MCF 10A (cell line): ENCODE results near the gene INPP5B. TPM values are rescaled to one million over a fixed set of nuclear protein-coding genes. Genes with fewer than 3 reads are reported as not detected.

Experiments
- BruUV-seq: library from RNA; stranded (reverse); fragments of 400-500 nt; replicated peaks from 2 replicates; lab custom pipeline; 2021; lab: Mats Ljungman, UMichigan
- CTCF ChIA-PET: fragments of 300-600 bp; sonication (Branson Sonifier 250); formaldehyde crosslinking; extraction: SDS; loops from one replicate; lab custom pipeline; 2021; ENCODE audit warnings: antibody characterized with exemption, inconsistent platforms; lab: Yijun Ruan, JAX
- POLR2A ChIA-PET: fragments of 300-600, 350-650 bp; sonication (Branson Sonifier 250); formaldehyde crosslinking; extraction: SDS; loops from one replicate; lab custom pipeline; 2020; ENCODE audit warnings: antibody characterized with exemption, inconsistent platforms; lab: Yijun Ruan, JAX
- DNase-seq: peaks from one replicate; pipeline ENCODE4 v3.0.0-alpha.2; 2018; ENCODE audit not compliant: unreplicated experiment
- H3K27ac Mint-ChIP-seq: one replicate; pipeline ENCODE4 v1.8.0; 2022; ENCODE audit warnings: mild to moderate bottlenecking, low read depth, mixed read lengths; ENCODE audit not compliant: unreplicated experiment
- H3K27me3 Mint-ChIP-seq: one replicate; pipeline ENCODE4 v1.8.0; 2022; ENCODE audit warnings: mixed read lengths; ENCODE audit not compliant: insufficient read depth, unreplicated experiment
- H3K36me3 Mint-ChIP-seq: one replicate; pipeline ENCODE4 v1.8.0; 2022; ENCODE audit warnings: mild to moderate bottlenecking, moderate library complexity, mixed read lengths; ENCODE audit not compliant: insufficient read depth, unreplicated experiment
- H3K4me1 Mint-ChIP-seq: one replicate; pipeline ENCODE4 v1.8.0; 2022; ENCODE audit warnings: mixed read lengths; ENCODE audit not compliant: insufficient read depth, unreplicated experiment
- H3K4me3 Mint-ChIP-seq: one replicate; pipeline ENCODE4 v1.8.0; 2022; ENCODE audit warnings: mild to moderate bottlenecking, moderate library complexity, mixed read lengths; ENCODE audit not compliant: unreplicated experiment
- H3K9me3 Mint-ChIP-seq: one replicate; pipeline ENCODE4 v1.8.0; 2022; ENCODE audit warnings: mixed read lengths; ENCODE audit not compliant: unreplicated experiment
- intact Hi-C: fragments of 100-400 bp; cut with micrococcal nuclease; formaldehyde crosslinking; loops from 2 replicates; pipeline ENCODE4 v1.14.1; 2022
- total RNA-seq: library from RNA; stranded (reverse); gene quantifications from 2 replicates; pipeline ENCODE4 v1.2.3, GENCODE V29; 2022
- TF ChIP-seq, protein P1 (sequence below): fragments of 200-600 bp; IDR thresholded peaks from one replicate; pipeline ENCODE4 v1.8.0; 2022; ENCODE audit warnings: antibody characterized with exemption, mild to moderate bottlenecking; ENCODE audit not compliant: unreplicated experiment

INPP5B gene
- total RNA-seq, 1 experiment from 2014 or later, result 4.7 TPM

DNA sequence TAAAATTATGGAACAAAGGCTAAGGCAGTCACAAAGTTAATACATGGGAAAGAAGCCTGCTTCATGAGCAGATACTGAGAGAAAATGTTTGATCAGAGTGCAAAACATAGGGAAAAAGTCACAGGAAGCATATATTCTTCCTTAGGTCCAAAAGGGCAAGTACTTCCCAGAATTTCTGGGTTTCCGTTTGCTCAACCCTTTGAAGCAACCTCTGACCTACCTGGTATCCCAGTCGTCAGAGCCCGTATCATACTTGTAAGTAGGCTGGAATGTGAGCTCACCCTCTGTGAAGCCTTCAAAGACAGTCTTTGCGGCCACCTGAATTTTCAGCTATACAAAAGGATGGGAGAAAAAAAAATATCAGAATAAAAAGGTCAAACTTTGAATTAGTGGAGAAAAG lies 67.0 kb downstream of the INPP5B start:
- Mint-ChIP-seq H3K36me3 (peaks cover 27% of the 10 kb centered on the region), H3K9me3 (no peaks in the 10 kb centered on the region), H3K4me3 (no peak overlapping the region), H3K27ac (no peak overlapping the region), H3K27me3 (no peaks in the 10 kb centered on the region), H3K4me1 (no peaks in the 10 kb centered on the region)
- CTCF ChIA-PET, result interaction anchor here (0.6 to 1.5 kb wide), 4 partner anchors 10 to 27 kb away, joined by 3 to 7 read pairs (median 4); partner anchors contain the start of gene MTF1
- no peak for DNase-seq
- POLR2A ChIA-PET, result interaction anchor here (0.9 kb wide), 1 partner anchor 15 kb away, joined by 4 read pairs; no protein-coding TSS in a partner anchor
- TF ChIP-seq, protein P1, sequence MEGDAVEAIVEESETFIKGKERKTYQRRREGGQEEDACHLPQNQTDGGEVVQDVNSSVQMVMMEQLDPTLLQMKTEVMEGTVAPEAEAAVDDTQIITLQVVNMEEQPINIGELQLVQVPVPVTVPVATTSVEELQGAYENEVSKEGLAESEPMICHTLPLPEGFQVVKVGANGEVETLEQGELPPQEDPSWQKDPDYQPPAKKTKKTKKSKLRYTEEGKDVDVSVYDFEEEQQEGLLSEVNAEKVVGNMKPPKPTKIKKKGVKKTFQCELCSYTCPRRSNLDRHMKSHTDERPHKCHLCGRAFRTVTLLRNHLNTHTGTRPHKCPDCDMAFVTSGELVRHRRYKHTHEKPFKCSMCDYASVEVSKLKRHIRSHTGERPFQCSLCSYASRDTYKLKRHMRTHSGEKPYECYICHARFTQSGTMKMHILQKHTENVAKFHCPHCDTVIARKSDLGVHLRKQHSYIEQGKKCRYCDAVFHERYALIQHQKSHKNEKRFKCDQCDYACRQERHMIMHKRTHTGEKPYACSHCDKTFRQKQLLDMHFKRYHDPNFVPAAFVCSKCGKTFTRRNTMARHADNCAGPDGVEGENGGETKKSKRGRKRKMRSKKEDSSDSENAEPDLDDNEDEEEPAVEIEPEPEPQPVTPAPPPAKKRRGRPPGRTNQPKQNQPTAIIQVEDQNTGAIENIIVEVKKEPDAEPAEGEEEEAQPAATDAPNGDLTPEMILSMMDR, result no peak
- intact Hi-C loops, result loop anchor here (5.0 kb wide), 1 partner anchor 188 kb away; the partner anchor contains the start of gene CDCA8
- BruUV-seq, result no TSS peak

DNA sequence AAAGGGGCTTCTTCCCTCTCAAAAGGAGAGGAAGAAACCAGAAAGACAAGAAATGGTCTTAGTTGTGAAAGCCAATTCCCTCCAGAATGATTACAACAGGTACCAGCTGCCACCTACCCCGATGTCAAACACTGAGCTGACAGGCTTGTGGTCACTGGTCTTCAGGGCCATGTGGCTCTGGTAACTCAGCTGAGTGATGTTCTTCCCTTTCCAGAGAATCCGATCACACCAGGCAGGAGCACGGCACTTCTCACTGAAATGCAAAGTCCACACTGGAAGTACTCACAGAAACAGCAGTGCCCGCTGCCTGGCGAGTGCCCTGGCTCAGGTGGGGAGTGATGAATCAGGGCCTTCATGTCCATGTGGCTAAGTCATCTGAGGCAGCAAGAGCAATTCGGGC lies 68.8 kb downstream of the INPP5B start:
- DNase-seq, result no peak
- TF ChIP-seq, protein P1, result no peak
- Mint-ChIP-seq H3K27me3 (no peaks in the 10 kb centered on the region), H3K4me3 (no peak overlapping the region), H3K36me3 (peaks cover 33% of the 10 kb centered on the region), H3K4me1 (no peaks in the 10 kb centered on the region), H3K27ac (no peak overlapping the region), H3K9me3 (no peaks in the 10 kb centered on the region)
- BruUV-seq, result no TSS peak
- intact Hi-C loops, result loop anchor here (5.0 kb wide), 1 partner anchor 186 kb away; the partner anchor contains the start of gene CDCA8
- CTCF ChIA-PET, result interaction anchor here (1.3 kb wide), 1 partner anchor 18 kb away, joined by 5 read pairs; no protein-coding TSS in a partner anchor
- POLR2A ChIA-PET, result interaction anchor here (1.4 kb wide), 1 partner anchor 18 kb away, joined by 4 read pairs; the partner anchor contains the start of gene MTF1

DNA sequence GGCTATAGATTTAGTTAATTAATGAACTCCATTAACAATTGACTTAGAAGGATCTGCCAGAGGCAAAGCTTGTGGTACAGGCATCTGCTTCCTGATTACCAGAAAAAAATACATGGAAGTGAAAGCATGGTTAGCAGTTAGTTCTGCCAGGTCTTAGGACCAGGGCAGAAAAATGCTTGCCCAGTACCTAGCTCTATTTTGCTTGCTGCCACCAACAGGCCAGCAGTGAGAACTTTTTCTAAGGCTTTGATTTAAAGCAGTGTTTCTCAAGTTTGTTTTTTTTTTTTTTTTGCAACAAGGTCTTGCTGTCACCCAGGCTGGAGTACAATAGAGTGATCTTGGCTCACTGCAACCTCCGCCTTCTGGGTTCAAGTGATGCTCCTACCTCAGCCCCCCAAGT lies 71.0 kb downstream of the INPP5B start:
- no peaks in the 10 kb centered on the region for H3K9me3 Mint-ChIP-seq
- no peaks in the 10 kb centered on the region for H3K27me3 Mint-ChIP-seq
- BruUV-seq, result no TSS peak
- intact Hi-C loops, result loop anchor here (1.0 to 5.0 kb wide), 3 partner anchors 14 to 184 kb away; partner anchors contain the start of gene CDCA8
- CTCF ChIA-PET, result interaction anchor here (0.6 to 1.7 kb wide), 29 partner anchors 9 to 1582 kb away, joined by 3 to 17 read pairs (median 4); partner anchors contain the start of gene MTF1
- no peak overlapping the region for H3K27ac Mint-ChIP-seq
- H3K4me3 Mint-ChIP-seq, result no peak overlapping the region
- TF ChIP-seq, protein P1, result peak; percentile 36
- peak; percentile 38 for DNase-seq
- POLR2A ChIA-PET, result interaction anchor here (0.7 to 2.1 kb wide), 3 partner anchors 14 to 114 kb away, joined by 3 to 9 read pairs (median 7); partner anchors contain the start of genes MTF1 and SF3A3
- H3K4me1 Mint-ChIP-seq, result no peaks in the 10 kb centered on the region
- H3K36me3 Mint-ChIP-seq, result peaks cover 37% of the 10 kb centered on the region

DNA sequence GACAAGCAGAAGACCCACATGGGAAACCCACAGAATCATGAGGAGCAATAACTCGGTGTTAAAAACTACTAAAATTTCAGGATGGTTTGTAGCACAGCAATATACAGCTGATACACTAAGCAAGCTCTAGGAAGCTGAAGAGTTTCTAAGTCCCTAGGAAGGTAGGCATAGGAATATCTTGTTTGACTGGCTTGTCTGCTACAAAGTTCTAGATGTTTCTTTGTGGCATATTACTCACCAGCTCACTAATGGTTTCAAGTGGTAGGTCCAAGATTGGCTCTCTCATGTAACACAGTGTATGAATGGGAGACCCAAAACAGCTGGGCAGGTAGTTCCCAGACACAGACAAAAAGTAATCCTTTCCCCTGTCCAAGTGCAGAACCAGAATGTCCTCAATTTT lies 74.2 kb downstream of the INPP5B start:
- BruUV-seq, result no TSS peak
- Mint-ChIP-seq H3K27ac (no peak overlapping the region), H3K27me3 (no peaks in the 10 kb centered on the region), H3K4me3 (no peak overlapping the region), H3K9me3 (no peaks in the 10 kb centered on the region), H3K4me1 (no peaks in the 10 kb centered on the region), H3K36me3 (peaks cover 31% of the 10 kb centered on the region)
- ChIA-PET CTCF (interaction anchor here (0.5 to 2.0 kb wide), 9 partner anchors 12 to 1768 kb away, joined by 3 to 13 read pairs (median 4); partner anchors contain the start of genes CDCA8 and MTF1), POLR2A (interaction anchor here (0.8 to 1.0 kb wide), 3 partner anchors 12 to 59 kb away, joined by 3 read pairs; no protein-coding TSS in a partner anchor)
- TF ChIP-seq, protein P1, result no peak
- no peak for DNase-seq
- intact Hi-C loops, result no loop called here
